Keratinocyte (primary cell): ENCODE data around the gene ARMC3.

Experiments
- EZH2 ChIP-seq: IDR thresholded peaks from one replicate; pipeline ENCODE4 v1.6.1; 2012; ENCODE audit warnings: inconsistent platforms, mild to moderate bottlenecking, low read length, moderate library complexity
- TF ChIP-seq, protein P1 (sequence below), 3 experiments: IDR thresholded peaks in 1 of 3; conservative IDR thresholded peaks in 1 of 3; optimal IDR thresholded peaks in 1 of 3; 2 replicates in 2 of 3; 3 replicates in 1 of 3; pipeline versions ENCODE3 to v1.5.1; 2011; ENCODE audit warnings: low read length in 3 of 3, mild to moderate bottlenecking in 3 of 3, moderate library complexity in 2 of 3, control low read depth in 1 of 3, inconsistent platforms in 1 of 3; ENCODE audit not compliant: insufficient read depth in 2 of 3; ENCODE audit errors: extremely low read depth in 1 of 3

DNA sequence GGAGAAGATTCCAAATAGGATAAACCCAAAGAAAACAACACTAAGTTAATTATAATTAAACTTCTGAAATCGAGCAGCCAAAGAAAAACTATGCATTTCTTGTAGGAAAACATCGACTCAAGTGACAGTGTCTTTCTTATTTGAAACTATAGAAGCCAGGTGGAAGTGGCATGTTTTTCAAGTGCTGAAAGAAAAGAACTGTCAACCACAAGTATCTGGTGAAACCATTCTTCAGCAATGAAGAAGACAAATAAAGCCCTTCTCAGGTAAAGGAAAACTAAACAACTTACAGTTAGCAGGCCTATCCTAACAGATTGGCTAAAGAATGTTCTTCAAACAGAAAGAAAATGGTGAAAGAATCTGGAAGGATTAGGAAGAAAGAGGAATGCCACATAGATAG lies 96.1 kb downstream of the ARMC3 start:
- TF ChIP-seq, protein P1, sequence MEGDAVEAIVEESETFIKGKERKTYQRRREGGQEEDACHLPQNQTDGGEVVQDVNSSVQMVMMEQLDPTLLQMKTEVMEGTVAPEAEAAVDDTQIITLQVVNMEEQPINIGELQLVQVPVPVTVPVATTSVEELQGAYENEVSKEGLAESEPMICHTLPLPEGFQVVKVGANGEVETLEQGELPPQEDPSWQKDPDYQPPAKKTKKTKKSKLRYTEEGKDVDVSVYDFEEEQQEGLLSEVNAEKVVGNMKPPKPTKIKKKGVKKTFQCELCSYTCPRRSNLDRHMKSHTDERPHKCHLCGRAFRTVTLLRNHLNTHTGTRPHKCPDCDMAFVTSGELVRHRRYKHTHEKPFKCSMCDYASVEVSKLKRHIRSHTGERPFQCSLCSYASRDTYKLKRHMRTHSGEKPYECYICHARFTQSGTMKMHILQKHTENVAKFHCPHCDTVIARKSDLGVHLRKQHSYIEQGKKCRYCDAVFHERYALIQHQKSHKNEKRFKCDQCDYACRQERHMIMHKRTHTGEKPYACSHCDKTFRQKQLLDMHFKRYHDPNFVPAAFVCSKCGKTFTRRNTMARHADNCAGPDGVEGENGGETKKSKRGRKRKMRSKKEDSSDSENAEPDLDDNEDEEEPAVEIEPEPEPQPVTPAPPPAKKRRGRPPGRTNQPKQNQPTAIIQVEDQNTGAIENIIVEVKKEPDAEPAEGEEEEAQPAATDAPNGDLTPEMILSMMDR (optimal IDR thresholded peaks at IDR 0.05 in 1 of 3, IDR thresholded peaks at IDR 0.05 in 1 of 3, conservative IDR thresholded peaks at IDR 0.05 in 1 of 3; ENCODE audit: extremely low read depth in 1 of 3, insufficient read depth in 2 of 3, low read length in 3 of 3) = no peak
- TF ChIP-seq EZH2 = no peak
